ENCODE measurements around the gene POLDIP2. TPM values are rescaled to one million over a fixed set of nuclear protein-coding genes. Genes with fewer than 3 reads are reported as not detected.

Gene POLDIP2
- total and polyA plus RNA-seq, 9 of the 15 experiments (the other 6 are each of a cell fraction or from before 2014, with no cell fraction given) = 22.0 to 137 (median 104) TPM

DNA sequence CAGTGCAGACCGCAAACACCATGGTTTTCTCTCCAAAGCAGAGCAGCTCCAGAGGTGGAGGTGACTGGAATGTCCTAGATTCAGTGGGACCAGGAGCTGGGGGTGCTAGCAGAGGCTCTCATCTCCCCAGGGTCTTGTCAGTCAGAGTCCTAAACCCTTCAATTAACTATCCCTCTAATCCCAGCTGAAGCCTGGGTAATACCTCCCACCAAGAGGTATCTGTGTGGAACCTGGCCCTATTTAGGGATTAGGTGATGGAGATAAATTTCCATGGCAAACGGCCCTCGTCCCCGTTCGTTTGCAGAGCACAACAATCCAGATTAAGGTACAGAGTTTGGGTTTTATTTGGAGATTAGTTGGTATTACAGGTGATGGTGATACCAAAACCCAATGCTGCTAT, 5.9 kb upstream of the POLDIP2 start:
- ChIA-PET CTCF (ENCODE audit: low intra/inter-chr PET ratio) (no interaction called here), POLR2A (interaction anchor here (0.6 kb wide), 2 partner anchors 86 to 552 kb away, joined by 3 read pairs; no protein-coding TSS in a partner anchor)
- H3K27ac ChIP-seq (ENCODE audit: extremely low read depth, low read depth, low read length) = no peak overlapping the region
- no peak for TF ChIP-seq RBM34 (IDR thresholded peaks at IDR 0.05; ENCODE audit: borderline replicate concordance, insufficient read depth, low read length)
- no peak for TF ChIP-seq RBM39 (optimal IDR thresholded peaks at IDR 0.05; ENCODE audit: low read depth, low read length)
- TF ChIP-seq CBX2 (IDR thresholded peaks at IDR 0.05; ENCODE audit: insufficient read depth, low read length, poor library complexity, severe bottlenecking) = no peak
- no peak for TF ChIP-seq MAZ (CRISPR knock-in tag; conservative IDR thresholded peaks at IDR 0.05 in 1 of 2, IDR thresholded peaks at IDR 0.05 in 1 of 2)
- TF ChIP-seq, protein P1, sequence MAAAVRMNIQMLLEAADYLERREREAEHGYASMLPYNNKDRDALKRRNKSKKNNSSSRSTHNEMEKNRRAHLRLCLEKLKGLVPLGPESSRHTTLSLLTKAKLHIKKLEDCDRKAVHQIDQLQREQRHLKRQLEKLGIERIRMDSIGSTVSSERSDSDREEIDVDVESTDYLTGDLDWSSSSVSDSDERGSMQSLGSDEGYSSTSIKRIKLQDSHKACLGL (CRISPR knock-in tag; IDR thresholded peaks at IDR 0.05; ENCODE audit: borderline replicate concordance, poor library complexity, severe bottlenecking) = no peak
- no peak for TF ChIP-seq SMARCC2 (IDR thresholded peaks at IDR 0.05; ENCODE audit: low read depth)
- no peak for TF ChIP-seq YBX1 (IDR thresholded peaks at IDR 0.05)
- TF ChIP-seq MCM7 (IDR thresholded peaks at IDR 0.05) = no peak
- no peaks in the 10 kb centered on the region for H3K9me1 ChIP-seq (ENCODE audit: control insufficient read depth, insufficient read depth, low read length)
- no peak overlapping the region for H3K4me2 ChIP-seq (ENCODE audit: insufficient read depth, low read length)
- peaks cover 7% of the 10 kb centered on the region for H3K79me2 ChIP-seq (ENCODE audit: control insufficient read depth, insufficient read depth, low read length)
- FAIRE-seq (no peak), DNase-seq (ENCODE audit: extremely low read depth in 1 of 4, low spot score in 3 of 4) (no peak), ATAC-seq (no peak)
- no peaks in the 10 kb centered on the region for H3K27me3 ChIP-seq (ENCODE audit: control insufficient read depth in 2 of 2, insufficient read depth in 2 of 2, low read length in 2 of 2)
- intact Hi-C loops (cut with micrococcal nuclease) = no loop called here
- WGBS (ENCODE audit: insufficient coverage, low coverage, missing lambda C conversion rate) = 89% methylated on average over 5 of the region's 5 CpGs
- no TSS peak for BruUV-seq (replicated peaks)
- H3K9me3 ChIP-seq (replicated peaks; ENCODE audit: control insufficient read depth, insufficient read depth, low read depth, low read length) = no peaks in the 10 kb centered on the region
- in situ Hi-C loops (cut with MboI) = no loop called here
- H3K9ac ChIP-seq (ENCODE audit: insufficient read depth in 1 of 2, low read depth in 2 of 2, low read length in 2 of 2) = no peak overlapping the region
- H4K20me1 ChIP-seq (replicated peaks; ENCODE audit: control insufficient read depth, insufficient read depth, low read length) = no peaks in the 10 kb centered on the region
- peaks cover 5 to 10% of the 10 kb centered on the region in 2 experiments; a peak in 3 of 5 replicates for H3K4me1 ChIP-seq (replicated peaks in 1 of 2; ENCODE audit: control insufficient read depth in 2 of 2, insufficient read depth in 2 of 2, low read length in 2 of 2)
- peaks cover 53% of the 10 kb centered on the region for H3K36me3 ChIP-seq (ENCODE audit: control insufficient read depth, insufficient read depth, low read length)
- no peak overlapping the region for H2AFZ ChIP-seq (ENCODE audit: low read depth, low read length)
- no peak overlapping the region for H3K4me3 ChIP-seq

Measured in K562 (cell line).